NCI-H2081 (cell line): Measurements from ENCODE around the gene CYP3A4.
"Not testable (repeated sequence)": the region's sequence is repeated elsewhere in the genome, so short reads cannot be mapped to it uniquely, and the experiment has no call there.

ENCODE experiments used
- DNase-seq, 2 experiments: peaks; one replicate each; lab custom pipeline; 2025; lab: John Stamatoyannopoulos, UW

Gene CYP3A4

DNA sequence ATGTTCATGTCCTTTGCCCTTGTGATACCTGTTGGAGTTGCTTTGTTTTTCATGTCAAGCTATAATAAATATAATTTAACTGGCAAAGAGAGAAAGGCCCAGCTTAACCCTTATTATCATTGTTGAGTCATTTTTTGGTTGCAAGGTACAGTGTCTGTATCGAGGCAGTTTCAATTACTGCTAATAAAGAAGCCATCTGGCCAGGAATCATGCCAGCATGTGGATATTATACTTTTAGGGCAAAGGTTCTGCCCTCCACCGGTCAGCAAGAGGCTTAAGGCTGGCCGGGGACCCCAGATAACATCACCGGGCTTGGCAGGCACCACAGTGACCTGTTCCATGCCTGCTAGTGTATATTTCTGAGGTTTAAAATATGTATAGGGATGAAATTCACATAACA lies 9.0 kb upstream of the CYP3A4 start:
- DNase-seq: no peak

DNA sequence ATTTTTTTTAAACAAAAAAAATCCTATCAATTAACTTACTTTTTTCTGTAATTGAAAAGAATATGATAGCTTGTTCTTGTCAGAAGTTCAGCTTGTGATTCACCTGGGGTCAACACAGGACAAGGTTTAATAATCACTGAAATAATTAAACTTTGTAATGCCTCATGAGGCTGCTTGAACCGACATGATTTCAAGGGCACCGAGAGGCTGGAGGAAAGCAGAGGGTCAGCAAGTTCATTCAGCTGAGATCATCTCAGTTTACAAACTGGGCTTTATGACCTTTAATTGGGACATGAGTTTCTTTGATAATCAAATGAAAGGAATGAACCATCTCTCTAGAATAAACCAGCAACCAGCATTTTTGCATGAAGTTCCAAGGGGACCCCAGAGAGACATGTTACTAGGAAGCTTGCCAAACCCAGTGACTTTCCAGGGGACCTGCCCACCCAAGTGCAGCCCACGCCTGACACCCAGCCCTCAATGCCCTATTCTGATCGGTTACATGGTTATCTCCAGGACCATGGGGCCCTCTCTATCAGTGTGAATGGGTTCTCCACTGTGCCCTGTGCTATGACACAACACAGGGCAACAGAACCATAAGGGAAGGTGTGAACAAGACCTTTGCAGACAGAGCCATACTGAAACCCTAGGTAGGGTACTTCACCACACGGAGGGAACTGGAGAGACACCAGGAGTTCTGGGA lies 7.8 kb upstream of the CYP3A4 start:
- no peak for DNase-seq

- DNase-seq: no peak
Measured at GRCh38 chr7:99791021-99791420, 7.0 kb upstream of the CYP3A4 start.

DNA sequence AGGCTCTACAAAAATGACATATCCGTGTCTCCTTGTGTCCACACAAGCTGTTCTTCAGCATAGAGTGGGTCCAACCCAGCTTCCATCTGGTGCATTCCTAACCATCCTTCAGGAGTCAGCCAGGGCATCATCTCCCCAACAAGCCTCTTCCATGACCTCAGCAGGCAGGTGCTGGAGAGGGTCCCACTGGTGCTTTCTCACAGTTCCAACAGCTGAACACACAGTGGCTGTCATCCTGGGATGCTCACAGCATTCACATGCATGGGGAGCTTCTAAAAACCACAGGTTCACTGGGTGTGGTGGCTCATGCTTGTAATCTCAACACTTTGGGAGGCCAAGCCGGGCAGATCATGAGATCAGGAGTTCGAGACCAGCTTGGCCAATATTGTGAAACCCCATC lies 6.4 kb upstream of the CYP3A4 start:
- DNase-seq: no peak

- no peak for DNase-seq
Measured at GRCh38 chr7:99789441-99790070, 5.6 kb upstream of the CYP3A4 start.

DNA sequence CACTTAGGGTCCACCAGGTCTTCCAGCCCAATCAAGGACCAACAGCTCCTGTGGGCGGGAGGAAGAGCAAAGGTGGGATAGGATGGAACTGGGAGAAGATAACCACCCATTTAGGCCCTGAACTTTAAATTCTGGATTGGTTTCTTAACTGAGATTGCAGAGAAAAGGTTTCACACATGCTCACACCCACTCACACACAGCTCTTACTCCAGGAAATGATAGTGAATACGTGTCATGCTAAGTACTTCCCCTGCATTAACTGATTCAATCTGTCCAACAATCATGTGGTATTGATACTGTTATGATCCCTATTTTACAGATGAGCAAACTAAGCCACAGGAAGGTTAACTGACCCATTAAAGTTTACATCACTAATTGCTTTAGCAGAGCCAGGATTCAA lies 4.6 kb upstream of the CYP3A4 start:
- no peak for DNase-seq

DNA sequence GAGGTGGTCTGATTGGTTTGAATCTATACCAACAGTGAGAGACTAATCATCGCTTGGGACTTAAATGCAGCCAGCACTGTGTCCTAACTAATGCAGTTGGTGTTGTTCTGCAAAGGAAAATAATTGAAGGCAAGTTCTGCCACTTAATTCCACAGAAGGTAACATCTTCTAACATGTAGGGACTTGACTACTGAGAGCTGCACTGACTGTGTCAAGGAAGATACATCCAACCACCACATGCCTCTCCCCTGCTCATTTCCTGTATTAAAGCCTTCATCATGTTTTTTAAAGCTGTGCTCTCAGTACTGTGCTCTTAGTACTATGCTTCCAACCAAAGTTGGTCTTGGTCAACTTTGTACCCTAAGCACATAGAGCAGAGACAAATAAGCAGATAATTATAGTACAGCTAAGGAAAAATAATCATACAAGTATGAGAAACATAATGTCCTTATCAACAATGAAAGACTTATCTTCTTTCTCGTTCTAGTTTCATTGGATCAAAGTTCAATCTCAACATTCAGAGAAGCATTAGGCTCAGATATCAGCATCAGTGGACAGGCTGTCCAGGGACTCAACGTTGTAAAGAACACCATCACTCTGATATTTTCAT lies 2.8 kb upstream of the CYP3A4 start:
- no peak for DNase-seq

GRCh38 chr7:99785654-99786053 lies 1.7 kb upstream of the CYP3A4 start:
- DNase-seq: not testable (repeated sequence)

- no peak for DNase-seq
Measured at GRCh38 chr7:99782012-99782953, 1.7 kb downstream of the CYP3A4 start.

DNA sequence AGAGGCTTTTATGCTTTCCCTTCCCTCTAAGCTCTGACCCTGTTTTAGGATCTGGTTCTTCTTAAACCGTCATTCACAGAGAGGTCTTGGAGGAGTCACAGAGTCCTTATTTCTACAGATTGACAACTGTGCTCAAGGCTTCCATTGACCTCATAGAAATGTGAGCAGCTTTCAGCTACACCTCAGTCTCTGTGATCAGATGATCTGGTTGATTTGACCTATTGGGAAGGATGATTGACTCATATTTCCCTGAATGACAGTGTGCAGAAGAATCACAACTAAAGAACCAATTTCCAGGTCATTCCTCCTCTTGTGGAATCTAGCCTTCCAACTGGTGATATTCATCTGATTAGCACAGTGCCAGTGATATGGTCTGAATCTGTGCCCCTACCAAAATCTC lies 3.4 kb downstream of the CYP3A4 start:
- DNase-seq: no peak

DNA sequence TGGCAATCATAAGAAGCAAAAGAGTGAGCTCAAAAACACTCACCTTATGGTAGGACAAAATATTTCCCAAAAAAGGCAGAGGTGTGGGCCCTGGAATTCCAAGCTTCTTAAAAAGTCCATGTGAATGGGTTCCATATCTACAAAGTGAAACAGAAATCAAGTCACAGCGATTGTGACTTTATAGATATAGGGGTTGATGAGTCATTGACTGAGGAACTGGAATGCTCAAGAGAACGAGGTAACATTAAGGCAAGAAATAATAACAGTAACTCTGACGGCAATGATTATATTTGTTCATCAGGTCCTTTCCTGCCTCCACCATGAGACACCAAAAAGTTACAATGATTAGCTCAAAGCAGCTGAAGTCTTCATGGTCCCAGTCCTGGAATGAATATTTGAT lies 4.0 kb downstream of the CYP3A4 start:
- no peak for DNase-seq

DNA sequence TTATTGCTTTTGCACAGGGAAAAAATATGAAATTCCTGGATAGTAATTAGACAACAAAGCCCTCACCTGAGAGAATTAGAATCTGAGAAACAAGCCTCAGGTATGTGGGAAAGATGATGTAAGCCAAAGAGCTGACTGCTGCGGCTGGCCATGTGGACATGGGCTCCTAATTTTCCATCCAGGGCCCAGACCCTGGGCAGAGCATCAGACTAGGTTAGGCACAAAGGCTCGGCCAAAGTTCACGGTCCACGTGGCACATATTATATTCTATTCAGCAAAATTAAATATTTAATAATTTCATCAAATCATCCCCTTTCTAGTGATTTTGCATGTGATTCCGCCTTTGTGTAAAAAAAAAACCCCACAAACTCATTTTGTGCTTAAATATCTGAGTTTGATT lies 5.1 kb downstream of the CYP3A4 start:
- no peak for DNase-seq

DNA sequence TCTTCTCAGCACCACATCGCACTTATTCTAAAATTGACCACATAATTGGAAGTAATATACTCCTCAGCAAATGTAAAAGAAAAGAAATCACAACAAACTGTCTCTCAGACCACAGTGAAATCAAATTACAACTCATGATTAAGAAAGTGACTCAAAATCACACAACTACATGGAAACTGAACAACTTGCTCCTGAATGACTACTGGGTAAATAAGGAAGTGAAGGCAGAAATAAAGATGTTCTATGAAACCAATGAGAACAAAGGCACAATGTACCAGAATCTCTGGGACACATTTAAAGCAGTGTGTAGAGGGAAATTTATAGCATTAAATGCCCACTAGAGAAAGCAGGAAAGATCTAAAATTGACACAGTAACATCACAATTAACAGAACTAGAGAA lies 10.6 kb downstream of the CYP3A4 start:
- not testable (repeated sequence) for DNase-seq

GRCh38 chr7:99772565-99772964 lies 11.4 kb downstream of the CYP3A4 start:
- DNase-seq: no peak

DNA sequence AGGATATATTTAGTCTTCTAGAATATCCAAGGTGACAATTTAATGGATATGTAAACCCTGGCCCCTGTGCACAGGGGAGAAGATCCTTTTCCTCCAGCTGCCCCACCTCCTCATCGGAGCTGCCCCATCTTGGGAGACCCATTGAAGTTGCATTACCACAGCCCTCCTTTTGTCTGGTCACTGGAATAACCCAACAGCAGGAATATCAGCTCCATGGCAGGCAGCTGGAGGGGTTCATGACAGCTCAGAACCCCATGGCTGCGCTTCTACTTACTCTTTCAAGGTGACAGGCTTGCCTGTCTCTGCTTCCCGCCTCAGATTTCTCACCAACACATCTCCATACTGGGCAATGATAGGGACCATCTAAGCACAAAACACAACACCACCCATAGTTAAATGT lies 14.5 kb downstream of the CYP3A4 start:
- DNase-seq: not testable (repeated sequence)

GRCh38 chr7:99768471-99768870 lies 15.5 kb downstream of the CYP3A4 start:
- no peak for DNase-seq

DNA sequence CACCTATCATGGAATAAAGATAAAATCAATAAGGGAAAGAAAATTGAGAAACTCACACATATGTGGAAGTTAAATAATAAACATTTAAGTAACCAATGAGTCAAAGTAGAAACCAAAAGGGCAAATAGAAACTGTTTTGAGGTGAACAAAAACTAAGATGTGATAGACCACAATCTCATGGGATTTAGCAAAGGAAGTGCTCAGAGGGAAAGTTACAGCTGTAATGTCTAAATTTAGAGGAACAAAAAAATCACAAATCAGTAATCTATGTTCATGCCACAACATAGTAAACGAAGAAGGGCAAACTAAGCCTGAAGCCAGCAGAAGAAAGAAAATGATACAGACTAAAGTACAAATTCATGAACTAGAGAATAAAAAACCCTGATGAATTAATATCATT lies 16.3 kb downstream of the CYP3A4 start:
- no peak for DNase-seq

DNA sequence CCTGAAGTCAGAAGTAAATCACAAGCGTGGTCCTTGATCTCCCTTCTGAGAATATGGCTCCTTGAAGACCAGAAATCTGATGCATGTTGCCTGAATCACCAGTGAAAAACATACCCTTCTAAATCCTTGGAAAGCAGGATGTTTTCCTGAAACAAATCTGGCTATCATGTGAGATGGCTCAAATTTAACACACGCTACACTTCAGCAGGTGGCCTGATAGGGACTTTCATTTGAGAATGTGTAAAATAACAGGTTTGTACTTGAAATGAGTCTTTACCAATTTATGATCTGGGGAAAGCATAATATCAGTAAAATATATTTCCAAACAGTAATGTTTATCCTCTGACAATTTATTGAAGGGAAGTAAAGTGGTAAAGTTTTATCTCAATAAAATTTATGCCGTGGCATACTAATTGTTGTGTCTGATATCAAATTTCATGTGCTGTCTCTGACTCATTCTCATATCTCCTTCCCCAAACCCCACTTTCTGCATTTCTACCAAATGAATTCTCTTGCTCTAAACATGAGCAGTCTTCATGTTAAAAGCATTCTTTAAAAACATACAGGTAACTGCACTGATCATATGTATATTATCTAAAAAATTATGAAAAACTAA lies 17.4 kb downstream of the CYP3A4 start:
- no peak for DNase-seq

DNA sequence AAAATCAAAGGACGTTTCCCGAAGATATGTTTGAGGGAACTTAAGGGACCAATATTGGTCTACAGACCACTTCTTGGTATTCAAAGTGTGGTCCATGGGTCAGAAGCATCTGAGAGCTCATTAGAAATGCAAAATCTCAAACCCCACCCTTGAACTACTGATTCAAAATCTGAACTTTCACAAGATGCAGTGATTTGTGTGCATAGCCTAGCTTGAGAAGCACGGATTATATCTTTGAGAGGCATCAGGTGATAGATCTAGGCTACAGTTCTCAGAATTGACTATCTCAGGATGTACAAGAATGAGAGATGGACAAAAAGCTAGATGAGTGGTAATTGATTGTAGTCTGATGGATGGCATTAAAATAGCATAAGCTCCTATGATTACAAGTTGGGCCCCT lies 19.5 kb downstream of the CYP3A4 start:
- DNase-seq: no peak

DNA sequence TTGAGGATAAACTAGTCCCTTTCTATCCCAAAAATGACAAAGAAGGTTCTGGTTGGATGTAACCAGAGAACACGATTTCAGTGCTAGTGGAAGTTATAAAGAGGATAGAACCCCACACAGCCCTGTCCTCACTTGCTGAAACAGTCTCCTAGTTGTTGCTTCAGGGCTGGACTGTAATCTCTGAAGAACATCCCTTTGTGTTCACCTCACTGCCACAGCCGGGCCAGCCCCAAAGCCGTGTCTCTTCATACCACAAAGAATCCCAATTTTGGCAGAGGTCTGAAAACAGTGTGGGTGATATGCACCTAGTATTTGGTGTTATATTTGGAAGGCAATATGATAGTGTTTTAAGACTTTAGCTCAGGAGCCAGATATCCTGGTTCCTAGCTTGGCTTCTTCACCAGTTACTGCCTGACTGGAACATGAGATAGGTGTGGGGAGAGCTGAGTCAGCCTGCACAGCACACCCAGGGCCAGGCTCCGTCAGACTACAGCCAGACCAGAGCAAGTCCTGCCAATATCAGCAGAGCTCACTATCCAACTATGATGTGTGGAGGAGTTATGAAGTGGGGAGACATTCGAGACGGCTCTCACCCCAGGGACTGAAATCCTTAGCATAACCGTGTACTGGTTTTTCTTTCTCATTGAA lies 21.2 kb downstream of the CYP3A4 start:
- DNase-seq: no peak

DNA sequence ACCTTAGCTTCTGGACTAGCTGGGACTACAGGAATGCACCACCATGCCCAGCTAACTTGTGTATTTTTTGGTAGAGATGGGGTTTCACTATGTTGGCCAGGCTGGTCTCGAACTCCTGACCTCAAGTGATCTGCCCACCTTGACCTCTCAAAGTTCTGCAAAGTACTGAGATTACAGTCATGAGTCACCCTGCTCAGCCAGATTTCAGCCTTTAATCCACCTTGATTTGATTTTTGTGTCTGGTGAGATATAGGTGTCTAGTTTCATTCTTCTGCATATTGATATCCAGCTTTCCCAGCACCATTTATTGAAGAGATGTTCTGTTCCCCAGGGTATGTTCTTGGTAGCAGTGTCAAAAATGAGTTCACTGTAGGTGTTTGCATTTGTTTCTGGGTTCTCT lies 28.9 kb downstream of the CYP3A4 start:
- DNase-seq: no peak

DNA sequence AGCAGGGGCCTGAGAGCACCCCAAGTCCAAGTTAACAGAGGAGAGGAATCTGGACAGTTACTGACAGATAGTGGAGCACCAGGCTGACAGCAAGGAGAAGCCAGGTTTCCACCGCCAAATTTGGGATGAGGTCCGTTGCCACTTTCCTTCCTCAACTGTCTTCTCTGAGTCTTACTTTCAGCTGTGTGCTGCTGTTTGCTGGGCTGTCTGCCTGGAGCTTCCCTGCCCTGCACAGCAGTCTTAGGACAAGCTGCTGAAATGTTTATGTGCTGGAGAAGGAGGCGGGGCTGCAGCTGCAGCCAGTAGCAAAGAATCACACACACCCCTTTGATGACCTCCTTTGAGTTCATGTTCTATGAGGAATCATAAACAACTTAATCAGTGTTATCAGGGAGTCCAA lies 31.6 kb downstream of the CYP3A4 start:
- DNase-seq: no peak
